Activated CD8-positive, alpha-beta T cell treated with anti-CD3 and anti-CD28 coated beads for 36 hours (primary cell): ENCODE measurements around the gene AKNA. TPM values are rescaled to one million over a fixed set of nuclear protein-coding genes. Genes with fewer than 3 reads are reported as not detected.

Source experiments
- ATAC-seq: fragments of 200-7000 bp; cut with Tn5 transposase; one replicate; pipeline ENCODE4 v1.10.0; 2021; ENCODE audit warnings: mild to moderate bottlenecking, moderate library complexity
- CTCF ChIA-PET: fragments of 350-600 bp; sonication (Branson Sonifier 250); formaldehyde crosslinking; loops from one replicate; lab custom pipeline; 2021; ENCODE audit warnings: antibody characterized with exemption; lab: Charles Lee
- POLR2A ChIA-PET: fragments of 350-600 bp; sonication (Branson Sonifier 250); formaldehyde crosslinking; loops from one replicate; lab custom pipeline; 2021; ENCODE audit warnings: antibody characterized with exemption; lab: Charles Lee
- DNase-seq: peaks from one replicate; pipeline ENCODE4 v3.0.0-alpha.2; 2020
- H3K27ac Mint-ChIP-seq: one replicate; pipeline ENCODE4 v1.8.0; 2021; ENCODE audit warnings: mild to moderate bottlenecking, mixed read lengths
- H3K27me3 Mint-ChIP-seq: one replicate; pipeline ENCODE4 v1.8.0; 2021; ENCODE audit warnings: mixed read lengths
- H3K36me3 Mint-ChIP-seq: one replicate; pipeline ENCODE4 v1.8.0; 2021; ENCODE audit warnings: low read depth, mixed read lengths
- H3K4me1 Mint-ChIP-seq: one replicate; pipeline ENCODE4 v1.8.0; 2021; ENCODE audit warnings: low read depth, mixed read lengths
- H3K4me3 Mint-ChIP-seq: one replicate; pipeline ENCODE4 v1.8.0; 2021; ENCODE audit warnings: mild to moderate bottlenecking, moderate library complexity, mixed read lengths
- H3K9me3 Mint-ChIP-seq: one replicate; pipeline ENCODE4 v1.8.0; 2021; ENCODE audit warnings: mixed read lengths
- intact Hi-C: fragments of 100-400 bp; cut with micrococcal nuclease; formaldehyde crosslinking; loops from one replicate; pipeline ENCODE4 v1.10.0; 2022
- total RNA-seq, 2 experiments: library from RNA; stranded (reverse); gene quantifications; one replicate each; pipeline ENCODE4 v1.2.3, GENCODE V29; 2021
- TF ChIP-seq, protein P1 (sequence below): fragments of 200-600 bp; IDR thresholded peaks from one replicate; pipeline ENCODE4 v1.8.0; 2022; ENCODE audit warnings: antibody characterized with exemption, mild to moderate bottlenecking

Gene AKNA
- total RNA-seq, 2 experiments from 2014 or later, result 166 to 167 TPM

- H3K27ac Mint-ChIP-seq, result no peak overlapping the region
- POLR2A ChIA-PET, result no interaction called here
- no peak overlapping the region for H3K4me3 Mint-ChIP-seq
- no peaks in the 10 kb centered on the region for H3K9me3 Mint-ChIP-seq
- ATAC-seq (no peak), DNase-seq (no peak)
- intact Hi-C loops, result no loop called here
- no peaks in the 10 kb centered on the region for H3K27me3 Mint-ChIP-seq
- H3K4me1 Mint-ChIP-seq, result no peaks in the 10 kb centered on the region
- TF ChIP-seq, protein P1, sequence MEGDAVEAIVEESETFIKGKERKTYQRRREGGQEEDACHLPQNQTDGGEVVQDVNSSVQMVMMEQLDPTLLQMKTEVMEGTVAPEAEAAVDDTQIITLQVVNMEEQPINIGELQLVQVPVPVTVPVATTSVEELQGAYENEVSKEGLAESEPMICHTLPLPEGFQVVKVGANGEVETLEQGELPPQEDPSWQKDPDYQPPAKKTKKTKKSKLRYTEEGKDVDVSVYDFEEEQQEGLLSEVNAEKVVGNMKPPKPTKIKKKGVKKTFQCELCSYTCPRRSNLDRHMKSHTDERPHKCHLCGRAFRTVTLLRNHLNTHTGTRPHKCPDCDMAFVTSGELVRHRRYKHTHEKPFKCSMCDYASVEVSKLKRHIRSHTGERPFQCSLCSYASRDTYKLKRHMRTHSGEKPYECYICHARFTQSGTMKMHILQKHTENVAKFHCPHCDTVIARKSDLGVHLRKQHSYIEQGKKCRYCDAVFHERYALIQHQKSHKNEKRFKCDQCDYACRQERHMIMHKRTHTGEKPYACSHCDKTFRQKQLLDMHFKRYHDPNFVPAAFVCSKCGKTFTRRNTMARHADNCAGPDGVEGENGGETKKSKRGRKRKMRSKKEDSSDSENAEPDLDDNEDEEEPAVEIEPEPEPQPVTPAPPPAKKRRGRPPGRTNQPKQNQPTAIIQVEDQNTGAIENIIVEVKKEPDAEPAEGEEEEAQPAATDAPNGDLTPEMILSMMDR, result no peak
- CTCF ChIA-PET, result interaction anchor here (1.2 kb wide), 1 partner anchor 11 kb away, joined by 3 read pairs; no protein-coding TSS in a partner anchor
- H3K36me3 Mint-ChIP-seq, result no peaks in the 10 kb centered on the region
These were observed 78.7 kb downstream of the AKNA start for GRCh38 chr9:114309096-114309495.

- H3K9me3 Mint-ChIP-seq, result no peaks in the 10 kb centered on the region
- DNase-seq, result no peak
- no peak for ATAC-seq
- intact Hi-C loops, result no loop called here
- TF ChIP-seq, protein P1, result no peak
- no peak overlapping the region for H3K4me3 Mint-ChIP-seq
- ChIA-PET POLR2A (no interaction called here), CTCF (interaction anchor here (0.8 kb wide), 1 partner anchor 224 kb away, joined by 3 read pairs; no protein-coding TSS in a partner anchor)
- no peaks in the 10 kb centered on the region for H3K4me1 Mint-ChIP-seq
- no peak overlapping the region for H3K27ac Mint-ChIP-seq
- H3K27me3 Mint-ChIP-seq, result no peaks in the 10 kb centered on the region
- H3K36me3 Mint-ChIP-seq, result no peaks in the 10 kb centered on the region
These were observed 79.3 kb downstream of the AKNA start for GRCh38 chr9:114308361-114308950.

- POLR2A ChIA-PET, result no interaction called here
- Mint-ChIP-seq H3K9me3 (no peaks in the 10 kb centered on the region), H3K4me1 (no peaks in the 10 kb centered on the region), H3K27ac (no peak overlapping the region), H3K36me3 (no peaks in the 10 kb centered on the region), H3K27me3 (no peaks in the 10 kb centered on the region), H3K4me3 (no peak overlapping the region)
- TF ChIP-seq, protein P1, result no peak
- ATAC-seq (no peak), DNase-seq (no peak)
- intact Hi-C loops, result no loop called here
- CTCF ChIA-PET, result interaction anchor here (0.8 kb wide), 1 partner anchor 223 kb away, joined by 3 read pairs; no protein-coding TSS in a partner anchor
These were observed 79.9 kb downstream of the AKNA start for GRCh38 chr9:114307899-114308267.

GRCh38 chr9:114304416-114305188 is 83.2 kb downstream of the AKNA start:
- CTCF ChIA-PET, result no interaction called here
- DNase-seq, result no peak
- Mint-ChIP-seq H3K27me3 (no peaks in the 10 kb centered on the region), H3K4me1 (no peaks in the 10 kb centered on the region), H3K36me3 (no peaks in the 10 kb centered on the region), H3K9me3 (no peaks in the 10 kb centered on the region), H3K4me3 (no peak overlapping the region), H3K27ac (no peak overlapping the region)
- ATAC-seq, result no peak
- intact Hi-C loops, result no loop called here
- POLR2A ChIA-PET, result no interaction called here
- TF ChIP-seq, protein P1, result no peak

DNA sequence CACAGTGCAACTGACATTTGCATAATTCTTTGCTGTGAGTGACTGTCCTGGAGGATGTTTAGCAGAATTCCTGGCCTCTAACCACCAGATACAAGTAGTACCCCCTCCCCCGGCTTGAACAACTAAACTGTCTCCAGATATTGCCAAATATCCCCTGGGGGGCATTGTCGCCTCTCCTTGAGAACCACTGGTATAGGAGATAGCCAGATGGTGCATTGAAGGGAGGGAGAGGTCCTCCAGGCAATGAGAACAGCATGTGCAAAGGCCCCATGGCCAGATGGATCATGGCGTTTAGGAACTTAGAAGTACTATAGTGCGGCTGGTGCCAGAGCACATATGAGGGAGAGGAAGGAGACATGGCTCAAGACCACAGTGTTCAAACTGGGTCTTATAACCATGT is 83.8 kb downstream of the AKNA start:
- ChIA-PET POLR2A (no interaction called here), CTCF (no interaction called here)
- Mint-ChIP-seq H3K4me3 (no peak overlapping the region), H3K27ac (no peak overlapping the region), H3K27me3 (no peaks in the 10 kb centered on the region), H3K9me3 (no peaks in the 10 kb centered on the region), H3K4me1 (no peaks in the 10 kb centered on the region), H3K36me3 (no peaks in the 10 kb centered on the region)
- TF ChIP-seq, protein P1, result no peak
- intact Hi-C loops, result no loop called here
- no peak for ATAC-seq
- no peak for DNase-seq
